Measurements from ENCODE around the gene CARD6. TPM values are rescaled to one million over a fixed set of nuclear protein-coding genes. Genes with fewer than 3 reads are reported as not detected.
A peak's percentile ranks its signal among the peaks of the same experiment; 100 is the strongest.

CARD6 gene
- total and polyA plus RNA-seq, 9 of the 15 experiments (the other 6 are each of a cell fraction or from before 2014, with no cell fraction given) = 3.5 to 8.3 (median 5.9) TPM

DNA sequence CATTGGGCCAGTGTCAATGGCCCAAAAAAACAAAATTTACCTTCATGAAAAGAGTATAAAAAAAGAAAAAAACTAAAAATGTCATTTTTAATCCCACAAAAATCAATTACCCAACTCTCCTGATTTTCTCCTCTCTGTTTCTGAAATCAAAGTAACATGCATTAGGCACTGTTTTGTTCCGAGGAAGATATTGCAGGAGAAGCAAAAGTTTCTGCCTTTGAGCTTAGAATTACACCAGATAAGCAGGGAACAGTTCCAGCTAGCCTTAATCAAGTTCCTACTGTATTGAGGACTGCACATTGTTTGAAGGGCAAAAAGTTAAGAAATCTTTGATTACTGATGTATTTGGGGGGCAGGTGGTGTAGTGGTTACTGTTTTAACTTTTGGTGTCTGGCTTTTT lies 41.9 kb upstream of the CARD6 start (continued):
- TF ChIP-seq CBFA2T3 (IDR thresholded peaks at IDR 0.05) (0 out of 2 replicates have a peak, but pooled peaks have one; percentile 22), ETV1 (tag; conservative IDR thresholded peaks at IDR 0.05; ENCODE audit: low read depth) (no peak), MED1 (CRISPR knock-in tag; IDR thresholded peaks at IDR 0.05; ENCODE audit: borderline replicate concordance) (no peak), NBN (IDR thresholded peaks at IDR 0.05; ENCODE audit: low read depth) (peak; percentile 34; the same call in 1 of the 2 replicates), WHSC1 (IDR thresholded peaks at IDR 0.05; ENCODE audit: low read length) (no peak), ZBED1 (IDR thresholded peaks at IDR 0.05) (no peak), PML (IDR thresholded peaks at IDR 0.05; ENCODE audit: low read length) (no peak), ASH1L (IDR thresholded peaks at IDR 0.05; ENCODE audit: borderline replicate concordance, low read depth, partially characterized antibody) (no peak), ZNF778 (CRISPR knock-in tag; IDR thresholded peaks at IDR 0.05) (no peak)
- TF ChIP-seq, protein P1, sequence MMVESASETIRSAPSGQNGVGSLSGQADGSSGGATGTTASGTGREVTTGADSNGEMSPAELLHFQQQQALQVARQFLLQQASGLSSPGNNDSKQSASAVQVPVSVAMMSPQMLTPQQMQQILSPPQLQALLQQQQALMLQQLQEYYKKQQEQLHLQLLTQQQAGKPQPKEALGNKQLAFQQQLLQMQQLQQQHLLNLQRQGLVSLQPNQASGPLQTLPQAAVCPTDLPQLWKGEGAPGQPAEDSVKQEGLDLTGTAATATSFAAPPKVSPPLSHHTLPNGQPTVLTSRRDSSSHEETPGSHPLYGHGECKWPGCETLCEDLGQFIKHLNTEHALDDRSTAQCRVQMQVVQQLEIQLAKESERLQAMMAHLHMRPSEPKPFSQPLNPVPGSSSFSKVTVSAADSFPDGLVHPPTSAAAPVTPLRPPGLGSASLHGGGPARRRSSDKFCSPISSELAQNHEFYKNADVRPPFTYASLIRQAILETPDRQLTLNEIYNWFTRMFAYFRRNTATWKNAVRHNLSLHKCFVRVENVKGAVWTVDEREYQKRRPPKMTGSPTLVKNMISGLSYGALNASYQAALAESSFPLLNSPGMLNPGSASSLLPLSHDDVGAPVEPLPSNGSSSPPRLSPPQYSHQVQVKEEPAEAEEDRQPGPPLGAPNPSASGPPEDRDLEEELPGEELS (CRISPR knock-in tag; IDR thresholded peaks at IDR 0.05; ENCODE audit: borderline replicate concordance) = no peak
- TF ChIP-seq, protein P2, sequence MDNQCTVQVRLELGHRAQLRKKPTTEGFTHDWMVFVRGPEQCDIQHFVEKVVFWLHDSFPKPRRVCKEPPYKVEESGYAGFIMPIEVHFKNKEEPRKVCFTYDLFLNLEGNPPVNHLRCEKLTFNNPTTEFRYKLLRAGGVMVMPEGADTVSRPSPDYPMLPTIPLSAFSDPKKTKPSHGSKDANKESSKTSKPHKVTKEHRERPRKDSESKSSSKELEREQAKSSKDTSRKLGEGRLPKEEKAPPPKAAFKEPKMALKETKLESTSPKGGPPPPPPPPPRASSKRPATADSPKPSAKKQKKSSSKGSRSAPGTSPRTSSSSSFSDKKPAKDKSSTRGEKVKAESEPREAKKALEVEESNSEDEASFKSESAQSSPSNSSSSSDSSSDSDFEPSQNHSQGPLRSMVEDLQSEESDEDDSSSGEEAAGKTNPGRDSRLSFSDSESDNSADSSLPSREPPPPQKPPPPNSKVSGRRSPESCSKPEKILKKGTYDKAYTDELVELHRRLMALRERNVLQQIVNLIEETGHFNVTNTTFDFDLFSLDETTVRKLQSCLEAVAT (IDR thresholded peaks at IDR 0.05) = 0 out of 4 replicates have a peak, but pooled peaks have one; percentile 3 to 13
- TF ChIP-seq, protein P3, sequence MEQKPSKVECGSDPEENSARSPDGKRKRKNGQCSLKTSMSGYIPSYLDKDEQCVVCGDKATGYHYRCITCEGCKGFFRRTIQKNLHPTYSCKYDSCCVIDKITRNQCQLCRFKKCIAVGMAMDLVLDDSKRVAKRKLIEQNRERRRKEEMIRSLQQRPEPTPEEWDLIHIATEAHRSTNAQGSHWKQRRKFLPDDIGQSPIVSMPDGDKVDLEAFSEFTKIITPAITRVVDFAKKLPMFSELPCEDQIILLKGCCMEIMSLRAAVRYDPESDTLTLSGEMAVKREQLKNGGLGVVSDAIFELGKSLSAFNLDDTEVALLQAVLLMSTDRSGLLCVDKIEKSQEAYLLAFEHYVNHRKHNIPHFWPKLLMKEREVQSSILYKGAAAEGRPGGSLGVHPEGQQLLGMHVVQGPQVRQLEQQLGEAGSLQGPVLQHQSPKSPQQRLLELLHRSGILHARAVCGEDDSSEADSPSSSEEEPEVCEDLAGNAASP (IDR thresholded peaks at IDR 0.05) = no peak
- TF ChIP-seq, protein P4, sequence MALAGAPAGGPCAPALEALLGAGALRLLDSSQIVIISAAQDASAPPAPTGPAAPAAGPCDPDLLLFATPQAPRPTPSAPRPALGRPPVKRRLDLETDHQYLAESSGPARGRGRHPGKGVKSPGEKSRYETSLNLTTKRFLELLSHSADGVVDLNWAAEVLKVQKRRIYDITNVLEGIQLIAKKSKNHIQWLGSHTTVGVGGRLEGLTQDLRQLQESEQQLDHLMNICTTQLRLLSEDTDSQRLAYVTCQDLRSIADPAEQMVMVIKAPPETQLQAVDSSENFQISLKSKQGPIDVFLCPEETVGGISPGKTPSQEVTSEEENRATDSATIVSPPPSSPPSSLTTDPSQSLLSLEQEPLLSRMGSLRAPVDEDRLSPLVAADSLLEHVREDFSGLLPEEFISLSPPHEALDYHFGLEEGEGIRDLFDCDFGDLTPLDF (CRISPR knock-in tag; IDR thresholded peaks at IDR 0.05) = no peak
- TF ChIP-seq, protein P5, sequence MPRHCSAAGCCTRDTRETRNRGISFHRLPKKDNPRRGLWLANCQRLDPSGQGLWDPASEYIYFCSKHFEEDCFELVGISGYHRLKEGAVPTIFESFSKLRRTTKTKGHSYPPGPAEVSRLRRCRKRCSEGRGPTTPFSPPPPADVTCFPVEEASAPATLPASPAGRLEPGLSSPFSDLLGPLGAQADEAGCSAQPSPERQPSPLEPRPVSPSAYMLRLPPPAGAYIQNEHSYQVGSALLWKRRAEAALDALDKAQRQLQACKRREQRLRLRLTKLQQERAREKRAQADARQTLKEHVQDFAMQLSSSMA (CRISPR knock-in tag; IDR thresholded peaks at IDR 0.05) = no peak
- TF ChIP-seq, protein P6, sequence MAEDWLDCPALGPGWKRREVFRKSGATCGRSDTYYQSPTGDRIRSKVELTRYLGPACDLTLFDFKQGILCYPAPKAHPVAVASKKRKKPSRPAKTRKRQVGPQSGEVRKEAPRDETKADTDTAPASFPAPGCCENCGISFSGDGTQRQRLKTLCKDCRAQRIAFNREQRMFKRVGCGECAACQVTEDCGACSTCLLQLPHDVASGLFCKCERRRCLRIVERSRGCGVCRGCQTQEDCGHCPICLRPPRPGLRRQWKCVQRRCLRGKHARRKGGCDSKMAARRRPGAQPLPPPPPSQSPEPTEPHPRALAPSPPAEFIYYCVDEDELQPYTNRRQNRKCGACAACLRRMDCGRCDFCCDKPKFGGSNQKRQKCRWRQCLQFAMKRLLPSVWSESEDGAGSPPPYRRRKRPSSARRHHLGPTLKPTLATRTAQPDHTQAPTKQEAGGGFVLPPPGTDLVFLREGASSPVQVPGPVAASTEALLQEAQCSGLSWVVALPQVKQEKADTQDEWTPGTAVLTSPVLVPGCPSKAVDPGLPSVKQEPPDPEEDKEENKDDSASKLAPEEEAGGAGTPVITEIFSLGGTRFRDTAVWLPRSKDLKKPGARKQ (CRISPR knock-in tag; IDR thresholded peaks at IDR 0.05) = no peak
